ENCODE results near the gene PUS10. TPM values are rescaled to one million over a fixed set of nuclear protein-coding genes. Genes with fewer than 3 reads are reported as not detected.

PUS10 gene
- total and polyA plus RNA-seq, 2 of the 8 experiments (the other 6 are each of a cell fraction or from before 2014, with no cell fraction given) = 1.3 to 3.1 TPM

DNA sequence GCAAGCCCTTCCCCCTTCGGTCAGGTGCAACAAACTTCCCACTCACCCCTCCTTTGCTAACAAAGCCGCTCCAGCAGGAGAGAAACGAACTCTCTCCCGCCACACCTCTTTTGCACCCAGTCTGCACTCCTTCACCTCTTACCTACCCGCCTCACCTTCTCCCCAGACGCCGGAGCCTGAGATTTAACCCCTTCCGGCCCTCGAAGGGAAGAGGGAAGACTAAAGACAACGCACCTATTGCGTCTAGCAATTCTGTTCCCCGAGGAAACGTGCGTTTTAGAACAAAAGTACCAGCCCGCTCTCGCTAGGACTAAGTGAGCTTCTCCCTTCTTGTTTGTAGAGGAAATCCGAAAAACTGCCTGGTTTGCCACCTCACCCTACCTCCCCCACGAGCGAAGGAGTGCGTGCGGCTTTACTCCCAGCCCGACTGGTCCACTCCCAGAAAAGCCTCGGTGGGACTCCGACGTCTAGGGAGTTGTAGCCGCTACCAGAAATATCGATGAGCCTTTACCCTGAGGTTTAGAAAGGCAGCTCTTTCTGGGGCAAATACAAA lies 976 bp downstream of the PUS10 start (continued):
- TF ChIP-seq SRF (IDR thresholded peaks at IDR 0.05; ENCODE audit: low read depth, low read length) (no peak), TCF12 (IDR thresholded peaks at IDR 0.05; ENCODE audit: low read depth, low read length) (no peak), RNF2 (IDR thresholded peaks at IDR 0.05; ENCODE audit: borderline replicate concordance, low read depth, low read length, missing control alignments, poor library complexity, severe bottlenecking) (no peak), HDAC6 (IDR thresholded peaks at IDR 0.05; ENCODE audit: low read depth, low read length) (no peak), NRF1 (IDR thresholded peaks at IDR 0.05; ENCODE audit: low read depth, low read length) (no peak), YY1 (IDR thresholded peaks at IDR 0.05; ENCODE audit: low read depth, low read length) (no peak), ZNF274 (IDR thresholded peaks at IDR 0.05; ENCODE audit: borderline replicate concordance, extremely low read depth, low read length) (no peak), CHD2 (IDR thresholded peaks at IDR 0.05; ENCODE audit: low read length) (0 out of 2 replicates have a peak, but pooled peaks have one; percentile 58), EZH2 (IDR thresholded peaks at IDR 0.05; ENCODE audit: low read depth, low read length, severe bottlenecking) (no peak), CREB1 (IDR thresholded peaks at IDR 0.05) (no peak), TEAD4 (IDR thresholded peaks at IDR 0.05; ENCODE audit: low read depth, low read length) (0 out of 2 replicates have a peak, but pooled peaks have one; percentile 13), KDM5A (IDR thresholded peaks at IDR 0.05; ENCODE audit: low read length) (peak; percentile 96), KDM4A (IDR thresholded peaks at IDR 0.05; ENCODE audit: low read depth, low read length, severe bottlenecking) (peak; percentile 90), CHD1 (IDR thresholded peaks at IDR 0.05; ENCODE audit: low read depth, low read length) (no peak)
- TF ChIP-seq, protein P1, sequence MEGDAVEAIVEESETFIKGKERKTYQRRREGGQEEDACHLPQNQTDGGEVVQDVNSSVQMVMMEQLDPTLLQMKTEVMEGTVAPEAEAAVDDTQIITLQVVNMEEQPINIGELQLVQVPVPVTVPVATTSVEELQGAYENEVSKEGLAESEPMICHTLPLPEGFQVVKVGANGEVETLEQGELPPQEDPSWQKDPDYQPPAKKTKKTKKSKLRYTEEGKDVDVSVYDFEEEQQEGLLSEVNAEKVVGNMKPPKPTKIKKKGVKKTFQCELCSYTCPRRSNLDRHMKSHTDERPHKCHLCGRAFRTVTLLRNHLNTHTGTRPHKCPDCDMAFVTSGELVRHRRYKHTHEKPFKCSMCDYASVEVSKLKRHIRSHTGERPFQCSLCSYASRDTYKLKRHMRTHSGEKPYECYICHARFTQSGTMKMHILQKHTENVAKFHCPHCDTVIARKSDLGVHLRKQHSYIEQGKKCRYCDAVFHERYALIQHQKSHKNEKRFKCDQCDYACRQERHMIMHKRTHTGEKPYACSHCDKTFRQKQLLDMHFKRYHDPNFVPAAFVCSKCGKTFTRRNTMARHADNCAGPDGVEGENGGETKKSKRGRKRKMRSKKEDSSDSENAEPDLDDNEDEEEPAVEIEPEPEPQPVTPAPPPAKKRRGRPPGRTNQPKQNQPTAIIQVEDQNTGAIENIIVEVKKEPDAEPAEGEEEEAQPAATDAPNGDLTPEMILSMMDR (IDR thresholded peaks at IDR 0.05; ENCODE audit: control extremely low read depth in 1 of 3, insufficient read depth in 1 of 3, low read depth in 1 of 3, low read length in 3 of 3) = no peak
- TF ChIP-seq, protein P2, sequence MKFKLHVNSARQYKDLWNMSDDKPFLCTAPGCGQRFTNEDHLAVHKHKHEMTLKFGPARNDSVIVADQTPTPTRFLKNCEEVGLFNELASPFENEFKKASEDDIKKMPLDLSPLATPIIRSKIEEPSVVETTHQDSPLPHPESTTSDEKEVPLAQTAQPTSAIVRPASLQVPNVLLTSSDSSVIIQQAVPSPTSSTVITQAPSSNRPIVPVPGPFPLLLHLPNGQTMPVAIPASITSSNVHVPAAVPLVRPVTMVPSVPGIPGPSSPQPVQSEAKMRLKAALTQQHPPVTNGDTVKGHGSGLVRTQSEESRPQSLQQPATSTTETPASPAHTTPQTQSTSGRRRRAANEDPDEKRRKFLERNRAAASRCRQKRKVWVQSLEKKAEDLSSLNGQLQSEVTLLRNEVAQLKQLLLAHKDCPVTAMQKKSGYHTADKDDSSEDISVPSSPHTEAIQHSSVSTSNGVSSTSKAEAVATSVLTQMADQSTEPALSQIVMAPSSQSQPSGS (IDR thresholded peaks at IDR 0.05; ENCODE audit: low read length) = 0 out of 2 replicates have a peak, but pooled peaks have one; percentile 62
